GM21423 (cell line): ENCODE measurements around the gene ODF2L.

Experiments
- ATAC-seq: cut with Tn5 transposase; IDR thresholded peaks from one replicate; pipeline ENCODE4 v1.9.1; 2021; ENCODE audit warnings: mild to moderate bottlenecking, moderate library complexity; ENCODE audit not compliant: unreplicated experiment

The ODF2L gene

GRCh38 chr1:86322241-86322640, 73.9 kb downstream of the ODF2L start:
- no peak for ATAC-seq

- ATAC-seq, result no peak
Observed at GRCh38 chr1:86318436-86318835, 77.7 kb downstream of the ODF2L start.

- no peak for ATAC-seq
Observed at GRCh38 chr1:86317926-86318325, 78.2 kb downstream of the ODF2L start.

DNA sequence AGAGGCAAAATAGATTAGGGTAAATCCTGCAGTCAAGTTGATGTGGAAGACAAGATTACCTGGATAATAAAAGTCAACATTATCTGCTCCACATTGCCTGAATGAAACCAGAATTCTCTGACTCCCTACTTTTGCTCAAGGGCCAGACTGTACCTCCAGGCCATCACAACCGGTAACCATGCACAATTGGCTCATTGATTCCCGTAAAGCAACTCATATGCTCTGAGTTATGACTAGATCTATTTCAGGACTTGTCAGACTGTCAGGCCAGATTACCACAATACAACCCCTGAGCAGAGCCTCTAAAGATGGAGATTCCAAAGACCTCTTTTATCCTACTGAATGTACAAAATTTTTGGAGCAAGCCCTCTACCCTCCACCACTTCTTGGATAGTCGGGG, 90.4 kb downstream of the ODF2L start:
- ATAC-seq, result no peak

DNA sequence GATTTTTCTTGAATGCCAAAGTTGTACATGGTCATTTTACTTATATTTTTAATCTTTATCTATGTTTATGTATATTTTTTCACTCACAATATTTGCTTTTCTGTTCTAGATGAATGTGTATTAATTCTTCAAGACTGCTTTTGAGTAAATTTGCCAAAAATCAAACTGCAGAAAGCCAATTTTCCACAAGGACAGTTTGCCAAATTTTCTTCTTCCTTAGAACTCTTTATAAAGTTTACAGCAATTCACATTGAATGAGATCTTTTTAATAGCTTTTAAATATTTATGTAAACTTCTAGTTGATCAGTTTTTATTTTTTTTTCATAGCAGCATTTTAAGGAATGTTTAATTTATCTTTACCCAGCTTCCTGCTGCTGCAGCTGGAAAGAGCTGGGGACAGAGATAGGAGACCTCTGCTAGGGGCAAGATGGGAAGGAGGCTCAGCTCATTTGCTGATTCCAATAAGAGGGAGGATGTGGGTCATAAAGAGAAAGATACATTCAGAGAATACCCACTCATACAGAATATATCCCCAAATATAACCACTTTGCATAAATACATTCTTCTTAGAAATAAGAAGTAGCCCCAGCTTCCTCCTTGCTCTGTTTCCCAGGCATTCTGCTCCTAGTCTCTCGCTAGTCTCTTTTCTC, 93.0 kb downstream of the ODF2L start:
- no peak for ATAC-seq
